ENCODE results near the gene HTR1B.

GRCh38 chr6:77424761-77425160 lies 38.5 kb downstream of the HTR1B start:
- TF ChIP-seq EZH2 (IDR thresholded peaks at IDR 0.05) (no peak), POLR2AphosphoS5 (IDR thresholded peaks at IDR 0.05; ENCODE audit: borderline replicate concordance, low read depth, low read length) (no peak)

All from SK-N-MC (cell line).